ENCODE data around the gene NCBP3. TPM values are rescaled to one million over a fixed set of nuclear protein-coding genes. Genes with fewer than 3 reads are reported as not detected.

The NCBP3 gene
- total and polyA plus RNA-seq, 2 of the 8 experiments (the other 6 are each of a cell fraction or from before 2014, with no cell fraction given) = 19.6 to 46.1 TPM

DNA sequence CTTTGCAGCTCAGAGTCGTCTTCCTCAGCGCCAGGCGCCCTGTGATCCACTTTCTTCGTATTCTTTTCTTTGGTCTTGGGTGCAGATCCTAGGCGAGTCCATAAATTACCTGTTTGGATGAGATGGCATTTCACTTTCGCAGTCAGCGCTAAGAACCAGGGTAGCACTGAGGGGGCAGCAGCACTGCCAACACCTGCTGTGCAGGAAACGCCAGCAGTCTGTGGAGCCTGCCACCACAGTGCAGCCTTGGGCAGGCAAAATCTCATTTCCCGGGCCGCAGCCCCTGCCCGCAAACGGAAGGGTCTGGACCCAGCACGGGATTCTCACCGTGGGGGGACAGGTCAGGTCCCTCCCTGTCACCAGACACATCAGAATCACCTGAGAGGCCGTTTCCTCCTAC lies 32.9 kb downstream of the NCBP3 start (continued):
- no peak for TF ChIP-seq CBX8 (IDR thresholded peaks at IDR 0.05; ENCODE audit: borderline replicate concordance, low read depth, low read length)
- TF ChIP-seq RXRA (IDR thresholded peaks at IDR 0.05; ENCODE audit: insufficient read depth, low read depth, low read length) = no peak
- TF ChIP-seq RAD21 (IDR thresholded peaks at IDR 0.05 in 1 of 2, conservative IDR thresholded peaks at IDR 0.05 in 1 of 2; ENCODE audit: low read depth in 2 of 2, low read length in 2 of 2) = no peak
- TF ChIP-seq TBP (IDR thresholded peaks at IDR 0.05; ENCODE audit: low read depth, low read length) = no peak
